GM23338 (cell line): Measurements from ENCODE around the gene ZNF853. TPM values are rescaled to one million over a fixed set of nuclear protein-coding genes. Genes with fewer than 3 reads are reported as not detected.

Source experiments
- ATAC-seq: fragments of 200-7000 bp; cut with Tn5 transposase; 3 replicates; pipeline ENCODE4 v1.9.1; 2020
- DNase-seq: peaks from one replicate; pipeline ENCODE4 v3.0.0-alpha.2; 2015; ENCODE audit warnings: low spot score
- H2AFZ ChIP-seq: fragments of 200-600 bp; sonication (generic); 2 replicates; pipeline ENCODE4 v1.8.0; 2016; ENCODE audit warnings: antibody characterized with exemption, mild to moderate bottlenecking, moderate library complexity
- H3F3A ChIP-seq: fragments of 200-600 bp; sonication (generic); replicated peaks from 2 replicates; pipeline ENCODE4 v1.8.0; 2017; ENCODE audit warnings: antibody characterized with exemption, mixed run types, low read depth
- H3K27ac ChIP-seq: fragments of 200-600 bp; sonication (generic); 2 replicates; pipeline ENCODE4 v1.6.1; 2016; ENCODE audit warnings: low read depth
- H3K27me3 ChIP-seq: fragments of 200-600 bp; sonication (generic); 2 replicates; pipeline ENCODE4 v1.8.0; 2016; ENCODE audit warnings: mild to moderate bottlenecking, mixed run types, moderate library complexity; ENCODE audit not compliant: insufficient read depth
- H3K36me3 ChIP-seq: fragments of 200-600 bp; sonication (generic); 2 replicates; pipeline ENCODE4 v1.8.0; 2016; ENCODE audit warnings: mild to moderate bottlenecking; ENCODE audit not compliant: insufficient read depth
- H3K4me1 ChIP-seq: fragments of 200-600 bp; sonication (generic); 2 replicates; pipeline ENCODE4 v1.8.0; 2016; ENCODE audit warnings: mild to moderate bottlenecking, moderate library complexity; ENCODE audit not compliant: insufficient read depth
- H3K4me2 ChIP-seq: fragments of 200-600 bp; sonication (generic); 2 replicates; pipeline ENCODE4 v1.7.1; 2017; ENCODE audit warnings: mixed run types
- H3K4me3 ChIP-seq: fragments of 200-600 bp; sonication (generic); 2 replicates; pipeline ENCODE4 v1.6.1; 2016; ENCODE audit warnings: mixed run types
- H3K79me2 ChIP-seq: fragments of 200-600 bp; sonication (generic); replicated peaks from 2 replicates; pipeline ENCODE4 v1.8.0; 2017; ENCODE audit warnings: mild to moderate bottlenecking; ENCODE audit not compliant: insufficient read depth
- H3K9me2 ChIP-seq: fragments of 200-600 bp; sonication (generic); 2 replicates; pipeline ENCODE4 v1.8.0; 2017; ENCODE audit not compliant: insufficient read depth
- H4K20me1 ChIP-seq: fragments of 200-600 bp; sonication (generic); replicated peaks from 2 replicates; pipeline ENCODE4 v1.8.0; 2017; ENCODE audit warnings: mild to moderate bottlenecking; ENCODE audit not compliant: insufficient read depth
- H3K27ac Mint-ChIP-seq: 2 replicates; pipeline ENCODE4 v1.8.0; 2020; ENCODE audit warnings: inconsistent platforms, mild to moderate bottlenecking, moderate library complexity, mixed read lengths
- H3K27me3 Mint-ChIP-seq: 3 replicates; pipeline ENCODE4 v1.8.0; 2022; ENCODE audit warnings: low read depth, mild to moderate bottlenecking, moderate library complexity, mixed read lengths, inconsistent platforms; ENCODE audit not compliant: insufficient read depth, poor library complexity
- H3K36me3 Mint-ChIP-seq: 3 replicates; pipeline ENCODE4 v1.8.0; 2021; ENCODE audit warnings: low read depth, mild to moderate bottlenecking, inconsistent platforms, moderate library complexity, mixed read lengths
- H3K4me1 Mint-ChIP-seq: 3 replicates; pipeline ENCODE4 v1.8.0; 2020; ENCODE audit warnings: mild to moderate bottlenecking, inconsistent platforms, mixed read lengths
- H3K4me3 Mint-ChIP-seq: 3 replicates; pipeline ENCODE4 v1.8.0; 2021; ENCODE audit warnings: moderate library complexity, mild to moderate bottlenecking, inconsistent platforms, mixed read lengths
- H3K9me3 Mint-ChIP-seq: 3 replicates; pipeline ENCODE4 v1.8.0; 2020; ENCODE audit warnings: moderate library complexity, mild to moderate bottlenecking, inconsistent platforms, mixed read lengths
- CREB1 ChIP-seq: fragments of 250-450 bp; sonication (Bioruptor Pico); IDR thresholded peaks from 2 replicates; pipeline ENCODE4 v1.5.0; 2020; ENCODE audit warnings: low read depth, mild to moderate bottlenecking, moderate library complexity
- ETS1 ChIP-seq: IDR thresholded peaks from 2 replicates; pipeline ENCODE4 v1.6.1; 2016; ENCODE audit warnings: antibody characterized with exemption
- EZH2 ChIP-seq: fragments of 200-600 bp; sonication (generic); IDR thresholded peaks from one replicate; pipeline ENCODE4 v1.8.0; 2017; ENCODE audit warnings: antibody characterized with exemption, mild to moderate bottlenecking, low read depth; ENCODE audit not compliant: unreplicated experiment
- EZH2phosphoT487 ChIP-seq: fragments of 200-600 bp; sonication (generic); IDR thresholded peaks from one replicate; pipeline ENCODE4 v1.8.1; 2018; ENCODE audit warnings: antibody characterized with exemption; ENCODE audit not compliant: unreplicated experiment
- NANOG ChIP-seq: IDR thresholded peaks from 2 replicates; pipeline ENCODE4 v1.6.1; 2016; ENCODE audit warnings: antibody characterized with exemption, borderline replicate concordance
- STAT1 ChIP-seq: IDR thresholded peaks from one replicate; pipeline ENCODE4 v1.6.1; 2016; ENCODE audit warnings: antibody characterized with exemption; ENCODE audit not compliant: unreplicated experiment
- ZNF114 ChIP-seq: fragments of 250-450 bp; sonication (Bioruptor Pico); IDR thresholded peaks from 2 replicates; pipeline ENCODE4 v1.5.0; 2020; ENCODE audit warnings: mild to moderate bottlenecking, moderate library complexity
- ZNF331 ChIP-seq: fragments of 250-450 bp; sonication (Bioruptor Pico); IDR thresholded peaks from 2 replicates; pipeline ENCODE4 v1.5.0; 2020; ENCODE audit warnings: low read depth, mild to moderate bottlenecking, moderate library complexity
- ZNF462 ChIP-seq: fragments of 250-450 bp; sonication (Bioruptor Pico); IDR thresholded peaks from 2 replicates; pipeline ENCODE4 v1.5.0; 2020; ENCODE audit warnings: mild to moderate bottlenecking, moderate library complexity
- polyA plus RNA-seq: library from polyadenylated mRNA; unstranded; fragments of >200 nt; fragmentation: Nextera tagmentation; extraction: Ambion mirVana; gene quantifications from 2 replicates; pipeline ENCODE4 v1.2.1, GENCODE V29; 2016
- total RNA-seq: library from RNA; depleted of rRNA; stranded (reverse); fragments of >200 nt; shearing (Covaris generic); gene quantifications from 2 replicates; pipeline ENCODE4 v1.2.3, GENCODE V29; 2014
- TF ChIP-seq, protein P1 (sequence below), 2 experiments: fragments of 200-600 bp in 1 of 2; sonication (generic) in 1 of 2; conservative IDR thresholded peaks; 2 replicates each; pipeline versions ENCODE4 v1.5.1 to v1.6.1; 2016 to 2017; ENCODE audit warnings: antibody characterized with exemption in 2 of 2, low read depth in 2 of 2, mild to moderate bottlenecking in 2 of 2, moderate library complexity in 1 of 2

The ZNF853 gene
- total and polyA plus RNA-seq, 2 experiments from 2014 or later, result 0.32 to 8.9 TPM

- Histone ChIP-seq H4K20me1 (no peaks in the 10 kb centered on the region), H3K36me3 (no peaks in the 10 kb centered on the region)
- H3K4me3 Mint-ChIP-seq, result no peak overlapping the region
These were observed 14.8 kb downstream of the ZNF853 start for GRCh38 chr7:6630007-6630849.

GRCh38 chr7:6631605-6632004 is 16.2 kb downstream of the ZNF853 start:
- Histone ChIP-seq H3K4me1 (no peaks in the 10 kb centered on the region), H3K4me2 (no peak overlapping the region), H3K36me3 (no peaks in the 10 kb centered on the region), H3K9me2 (no peaks in the 10 kb centered on the region), H2AFZ (no peak overlapping the region), H3K79me2 (no peaks in the 10 kb centered on the region), H3K4me3 (no peak overlapping the region), H3F3A (no peaks in the 10 kb centered on the region), H3K27ac (no peak overlapping the region), H4K20me1 (no peaks in the 10 kb centered on the region; the same call in 1 of the 2 replicates), H3K27me3 (no peaks in the 10 kb centered on the region)
- H3K4me1 Mint-ChIP-seq, result no peaks in the 10 kb centered on the region; the same call in 2 of the 3 replicates
- H3K27ac Mint-ChIP-seq, result no peak overlapping the region
- no peaks in the 10 kb centered on the region for H3K36me3 Mint-ChIP-seq
- H3K4me3 Mint-ChIP-seq, result no peak overlapping the region
- no peaks in the 10 kb centered on the region for H3K9me3 Mint-ChIP-seq
- peaks cover 6% of the 10 kb centered on the region for H3K27me3 Mint-ChIP-seq
- DNase-seq, result no peak
- ATAC-seq, result no peak
- TF ChIP-seq STAT1 (no peak), ETS1 (no peak), EZH2 (no peak), ZNF462 (CRISPR knock-in tag) (no peak), ZNF331 (CRISPR knock-in tag) (no peak), CREB1 (no peak), EZH2phosphoT487 (no peak), NANOG (no peak)
- TF ChIP-seq, protein P1, sequence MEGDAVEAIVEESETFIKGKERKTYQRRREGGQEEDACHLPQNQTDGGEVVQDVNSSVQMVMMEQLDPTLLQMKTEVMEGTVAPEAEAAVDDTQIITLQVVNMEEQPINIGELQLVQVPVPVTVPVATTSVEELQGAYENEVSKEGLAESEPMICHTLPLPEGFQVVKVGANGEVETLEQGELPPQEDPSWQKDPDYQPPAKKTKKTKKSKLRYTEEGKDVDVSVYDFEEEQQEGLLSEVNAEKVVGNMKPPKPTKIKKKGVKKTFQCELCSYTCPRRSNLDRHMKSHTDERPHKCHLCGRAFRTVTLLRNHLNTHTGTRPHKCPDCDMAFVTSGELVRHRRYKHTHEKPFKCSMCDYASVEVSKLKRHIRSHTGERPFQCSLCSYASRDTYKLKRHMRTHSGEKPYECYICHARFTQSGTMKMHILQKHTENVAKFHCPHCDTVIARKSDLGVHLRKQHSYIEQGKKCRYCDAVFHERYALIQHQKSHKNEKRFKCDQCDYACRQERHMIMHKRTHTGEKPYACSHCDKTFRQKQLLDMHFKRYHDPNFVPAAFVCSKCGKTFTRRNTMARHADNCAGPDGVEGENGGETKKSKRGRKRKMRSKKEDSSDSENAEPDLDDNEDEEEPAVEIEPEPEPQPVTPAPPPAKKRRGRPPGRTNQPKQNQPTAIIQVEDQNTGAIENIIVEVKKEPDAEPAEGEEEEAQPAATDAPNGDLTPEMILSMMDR (conservative IDR thresholded peaks at IDR 0.05; ENCODE audit: low read depth in 2 of 2), result no peak

More at GRCh38 chr7:6630007-6630849, 14.8 kb downstream of the ZNF853 start:
- Histone ChIP-seq H3K27ac (no peak overlapping the region), H3K9me2 (no peaks in the 10 kb centered on the region), H3F3A (no peaks in the 10 kb centered on the region), H2AFZ (no peak overlapping the region), H3K27me3 (no peaks in the 10 kb centered on the region), H3K4me2 (no peak overlapping the region), H3K4me1 (no peaks in the 10 kb centered on the region), H3K79me2 (no peaks in the 10 kb centered on the region), H3K4me3 (no peak overlapping the region)
- Mint-ChIP-seq H3K27me3 (peaks cover 2% of the 10 kb centered on the region), H3K27ac (no peak overlapping the region), H3K4me1 (no peaks in the 10 kb centered on the region; the same call in 2 of the 3 replicates), H3K36me3 (no peaks in the 10 kb centered on the region), H3K9me3 (no peaks in the 10 kb centered on the region)
- ATAC-seq, result no peak
- no peak for DNase-seq
- no peak for TF ChIP-seq NANOG
- TF ChIP-seq ZNF114 (CRISPR knock-in tag), result no peak
